ENCODE data around the gene SNTG2. TPM values are rescaled to one million over a fixed set of nuclear protein-coding genes. Genes with fewer than 3 reads are reported as not detected.

SNTG2 gene
- 0.06 TPM in 1 of 2 replicates, not detected in the other for polyA plus RNA-seq (2011; rRNA removed)
- not detected in 2 replicates for polyA minus RNA-seq (2011; rRNA and poly(A)+ RNA removed)

DNA sequence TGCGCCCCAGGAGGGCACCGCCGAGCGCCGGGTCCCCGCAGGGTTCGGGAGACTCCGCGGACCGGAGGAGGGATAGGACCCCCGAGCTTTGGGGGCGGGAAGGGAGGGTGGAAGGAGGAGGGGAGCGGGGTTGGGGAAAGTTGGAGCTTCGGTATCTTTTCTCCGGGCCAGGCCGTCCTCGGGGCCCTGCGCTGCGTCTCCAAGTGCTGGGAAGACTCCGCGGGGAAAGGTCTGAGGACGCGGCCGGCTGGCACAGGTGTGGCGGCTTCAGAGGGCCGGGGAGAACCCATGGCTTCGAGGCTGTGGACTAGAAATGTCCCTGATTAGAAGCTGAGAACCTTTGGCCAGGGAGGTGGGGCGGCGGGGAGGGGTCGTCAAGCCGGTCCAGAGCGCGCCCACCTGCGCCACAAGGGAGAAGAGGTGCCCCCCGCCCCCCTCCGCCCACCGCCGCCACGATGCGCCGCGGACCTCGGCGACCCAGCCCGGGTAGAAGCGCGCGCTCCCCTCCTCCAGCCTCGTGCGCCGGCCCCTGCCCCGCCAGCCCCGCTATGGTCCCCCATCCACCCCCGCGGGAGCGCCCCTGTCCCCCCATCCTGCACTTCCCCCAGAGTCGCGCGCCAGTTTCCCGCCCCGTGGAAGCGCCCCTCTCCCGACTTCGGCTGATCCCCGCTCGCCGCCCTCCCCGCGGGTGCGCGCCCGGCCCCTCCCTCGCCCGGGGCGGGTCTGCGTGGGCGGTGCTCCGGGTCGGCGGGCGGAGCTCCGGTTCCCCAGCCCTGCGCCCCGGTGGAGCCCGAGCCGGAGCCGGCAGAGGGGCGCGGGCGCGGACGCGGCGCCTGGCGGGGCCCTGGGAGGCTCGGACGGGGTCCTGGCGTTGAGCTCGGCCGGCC, at the start of gene SNTG2:
Gene SNTG2 (plus strand): TSS at position 770 of the 887 bp plus-strand sequence. CDS start 148 bp downstream, outside the sequence.
- peaks cover 26% of the 10 kb centered on the region for H3K27me3 ChIP-seq (ENCODE audit: control insufficient read depth, insufficient read depth, low read length)
- H3K4me3 ChIP-seq (ENCODE audit: low read depth, low read length), result peak within 1 kb of the TSS; percentile 45
- no peak within 1 kb of the TSS for H3K27ac ChIP-seq (ENCODE audit: low read depth, low read length)
- no peak for DNase-seq (ENCODE audit: low read depth, low spot score)
- peaks cover 5% of the 10 kb centered on the region; the same call in 1 of the 2 replicates for H3K9me3 ChIP-seq (ENCODE audit: control insufficient read depth, insufficient read depth, low read length)
- TF ChIP-seq, protein P1, sequence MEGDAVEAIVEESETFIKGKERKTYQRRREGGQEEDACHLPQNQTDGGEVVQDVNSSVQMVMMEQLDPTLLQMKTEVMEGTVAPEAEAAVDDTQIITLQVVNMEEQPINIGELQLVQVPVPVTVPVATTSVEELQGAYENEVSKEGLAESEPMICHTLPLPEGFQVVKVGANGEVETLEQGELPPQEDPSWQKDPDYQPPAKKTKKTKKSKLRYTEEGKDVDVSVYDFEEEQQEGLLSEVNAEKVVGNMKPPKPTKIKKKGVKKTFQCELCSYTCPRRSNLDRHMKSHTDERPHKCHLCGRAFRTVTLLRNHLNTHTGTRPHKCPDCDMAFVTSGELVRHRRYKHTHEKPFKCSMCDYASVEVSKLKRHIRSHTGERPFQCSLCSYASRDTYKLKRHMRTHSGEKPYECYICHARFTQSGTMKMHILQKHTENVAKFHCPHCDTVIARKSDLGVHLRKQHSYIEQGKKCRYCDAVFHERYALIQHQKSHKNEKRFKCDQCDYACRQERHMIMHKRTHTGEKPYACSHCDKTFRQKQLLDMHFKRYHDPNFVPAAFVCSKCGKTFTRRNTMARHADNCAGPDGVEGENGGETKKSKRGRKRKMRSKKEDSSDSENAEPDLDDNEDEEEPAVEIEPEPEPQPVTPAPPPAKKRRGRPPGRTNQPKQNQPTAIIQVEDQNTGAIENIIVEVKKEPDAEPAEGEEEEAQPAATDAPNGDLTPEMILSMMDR (IDR thresholded peaks at IDR 0.05; ENCODE audit: low read depth, low read length), result no peak
- ChIA-PET CTCF (no interaction called here), POLR2A (no interaction called here)

DNA sequence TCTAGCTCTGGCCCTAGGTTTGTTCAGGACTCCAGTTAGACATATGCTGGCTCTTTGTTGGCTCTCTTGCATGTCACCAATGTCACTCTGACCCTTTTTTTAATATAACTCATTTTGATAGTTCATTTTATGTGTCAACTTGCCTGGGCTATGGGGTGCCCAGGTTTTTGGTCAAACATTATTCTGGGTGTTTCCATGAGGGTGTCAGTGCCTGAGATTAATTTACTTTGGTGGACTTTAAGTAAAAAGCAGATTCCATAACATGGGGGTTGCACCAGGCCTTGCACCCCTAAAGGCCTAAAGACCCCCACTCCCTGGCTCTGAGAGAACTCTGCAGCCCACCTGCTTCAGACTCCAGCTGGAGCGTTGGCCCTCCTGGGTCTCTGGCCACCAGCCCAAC, 48.1 kb upstream of the SNTG2 start:
- Histone ChIP-seq H3K4me3 (ENCODE audit: low read depth, low read length) (no peak overlapping the region), H3K27me3 (ENCODE audit: control insufficient read depth, insufficient read depth, low read length) (no peaks in the 10 kb centered on the region), H3K27ac (ENCODE audit: low read depth, low read length) (no peak overlapping the region), H3K9me3 (ENCODE audit: control insufficient read depth, insufficient read depth, low read length) (peaks cover 22% of the 10 kb centered on the region)
- CTCF ChIA-PET, result no interaction called here
- DNase-seq (ENCODE audit: low read depth, low spot score), result no peak
- POLR2A ChIA-PET, result no interaction called here
- TF ChIP-seq, protein P1 (IDR thresholded peaks at IDR 0.05; ENCODE audit: low read depth, low read length), result no peak

DNA sequence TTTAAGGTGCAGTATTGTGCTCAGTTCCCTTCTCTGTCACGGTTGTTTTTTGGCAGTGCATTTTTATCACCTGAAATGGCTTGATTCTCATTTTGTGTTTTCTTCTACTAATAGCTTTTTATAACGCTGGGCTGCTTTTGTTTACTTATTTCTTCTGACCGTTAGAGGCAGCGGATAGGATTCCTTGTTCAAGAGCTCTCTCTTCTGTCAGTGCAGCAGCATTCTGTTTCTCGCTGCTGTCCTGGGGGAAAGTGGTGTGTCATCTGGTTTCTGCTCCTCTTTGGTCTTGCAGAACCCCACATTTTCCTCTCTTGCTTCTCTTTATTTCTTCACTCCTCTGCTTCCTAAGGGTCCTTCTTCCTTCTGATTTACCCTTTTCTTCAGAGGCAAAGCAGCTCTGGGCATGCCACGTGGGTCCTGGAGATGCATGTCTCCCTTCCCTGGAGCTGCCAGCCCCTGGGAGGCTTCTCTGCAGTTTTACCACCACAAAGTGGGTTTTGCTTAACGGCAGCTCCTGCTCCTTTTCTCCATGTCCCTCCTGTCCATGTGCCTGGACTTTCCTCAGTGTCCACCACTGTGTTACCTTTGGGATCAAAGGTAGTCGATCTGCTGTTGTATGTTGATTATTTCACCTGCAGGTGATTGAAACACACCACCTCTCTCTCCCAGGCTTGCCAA, 47.3 kb upstream of the SNTG2 start:
- CTCF ChIA-PET, result no interaction called here
- no peaks in the 10 kb centered on the region for H3K27me3 ChIP-seq (ENCODE audit: control insufficient read depth, insufficient read depth, low read length)
- no peak overlapping the region for H3K4me3 ChIP-seq (ENCODE audit: low read depth, low read length)
- no peak overlapping the region for H3K27ac ChIP-seq (ENCODE audit: low read depth, low read length)
- POLR2A ChIA-PET, result no interaction called here
- no peak for DNase-seq (ENCODE audit: low read depth, low spot score)
- peaks cover 24% of the 10 kb centered on the region for H3K9me3 ChIP-seq (ENCODE audit: control insufficient read depth, insufficient read depth, low read length)
- TF ChIP-seq, protein P1 (IDR thresholded peaks at IDR 0.05; ENCODE audit: low read depth, low read length), result no peak

DNA sequence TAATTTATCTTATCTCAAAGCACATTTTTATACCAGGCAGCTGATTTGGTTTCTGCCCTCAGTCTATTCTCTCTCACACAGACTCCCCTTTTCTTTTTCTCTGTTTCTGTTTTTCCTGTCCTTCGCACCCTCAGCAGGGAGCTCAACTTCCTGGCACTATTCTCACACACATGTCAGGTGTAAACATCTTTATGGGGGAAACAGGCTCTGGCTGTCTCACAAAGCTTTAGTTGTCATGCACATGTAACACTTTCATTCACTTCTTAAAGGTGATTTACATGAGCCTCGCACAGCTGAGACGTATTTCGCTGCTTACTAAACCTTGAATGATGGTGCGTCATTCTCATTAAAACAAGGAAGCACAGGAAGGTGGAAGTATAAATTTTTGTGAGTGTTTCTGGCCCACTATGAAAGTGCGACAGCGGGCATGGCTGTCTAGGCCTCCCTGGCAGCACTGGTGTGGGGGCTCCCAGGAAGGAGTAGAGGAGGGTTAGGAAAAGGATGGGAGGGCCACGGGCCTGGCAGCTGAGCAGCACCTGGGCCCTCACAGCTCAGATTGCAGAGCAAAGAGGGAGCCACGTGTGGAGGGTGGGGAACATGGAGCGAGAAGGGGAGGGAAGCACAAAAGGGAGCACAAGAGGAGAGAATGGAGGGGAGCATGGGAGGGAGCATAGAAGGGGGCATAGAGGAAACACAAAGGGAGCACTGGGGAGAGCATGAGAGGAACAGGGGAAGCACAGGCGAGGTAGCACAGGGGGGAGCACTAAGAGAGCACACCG, 46.2 kb upstream of the SNTG2 start:
- no peaks in the 10 kb centered on the region for H3K27me3 ChIP-seq (ENCODE audit: control insufficient read depth, insufficient read depth, low read length)
- no peak overlapping the region for H3K4me3 ChIP-seq (ENCODE audit: low read depth, low read length)
- no peak for DNase-seq (ENCODE audit: low read depth, low spot score)
- no peak overlapping the region for H3K27ac ChIP-seq (ENCODE audit: low read depth, low read length)
- POLR2A ChIA-PET, result no interaction called here
- peaks cover 24% of the 10 kb centered on the region for H3K9me3 ChIP-seq (ENCODE audit: control insufficient read depth, insufficient read depth, low read length)
- CTCF ChIA-PET, result no interaction called here
- TF ChIP-seq, protein P1 (IDR thresholded peaks at IDR 0.05; ENCODE audit: low read depth, low read length), result no peak
